Liver (tissue), 3 donors: Measurements from ENCODE around the gene ZFAND2B.

Experiments used
- CTCF ChIP-seq: fragments of 150-350 bp; IDR thresholded peaks from 2 replicates; pipeline ENCODE4 v1.5.1; 2017; ENCODE audit warnings: improper control_type of control experiment, low read depth, low read length; ENCODE audit not compliant: missing input control
- JUND ChIP-seq, 2 donors: IDR thresholded peaks; 2 replicates each; pipeline ENCODE4 v1.6.1; 2016; ENCODE audit warnings: antibody characterized with exemption in 2 of 2
- MAX ChIP-seq: IDR thresholded peaks from 2 replicates; pipeline ENCODE4 v1.6.1; 2016; ENCODE audit warnings: antibody characterized with exemption
- REST ChIP-seq: IDR thresholded peaks from 2 replicates; pipeline ENCODE4 v1.6.1; 2016; ENCODE audit warnings: antibody characterized with exemption, mild to moderate bottlenecking
- ZBTB33 ChIP-seq: IDR thresholded peaks from 2 replicates; pipeline ENCODE4 v1.6.1; 2016; ENCODE audit warnings: antibody characterized with exemption
- donor health status: healthy.
- donor health status: healthy.

- no peak for TF ChIP-seq MAX
- no peak for TF ChIP-seq CTCF
- TF ChIP-seq JUND (IDR thresholded peaks at IDR 0.05) = no peak
- TF ChIP-seq ZBTB33 = no peak
- no peak for TF ChIP-seq REST
These were observed 23.3 kb upstream of the ZFAND2B start for GRCh38 chr2:219183151-219183772.
